Activated CD8-positive, alpha-beta memory T cell treated with anti-CD3 and anti-CD28 coated beads for 36 hours (primary cell): ENCODE data around the gene MCF2. TPM values are rescaled to one million over a fixed set of nuclear protein-coding genes. Genes with fewer than 3 reads are reported as not detected.

Source experiments
- total RNA-seq, 2 experiments: library from RNA; stranded (reverse); gene quantifications; one replicate each; pipeline ENCODE4 v1.2.3, GENCODE V29; 2021

MCF2 gene
- total RNA-seq, 2 experiments from 2014 or later = 0.11 to 0.15 TPM

Other genes starting within 250 kb of the MCF2 start
- not detected for gene F9, start 177.4 kb downstream of the MCF2 start, total RNA-seq
- gene ATP11C, start 224.9 kb upstream of the MCF2 start, total RNA-seq = 10 to 100 TPM; 18.6 to 20.2 TPM